Neural progenitor cell (in vitro differentiated cells): Measurements from ENCODE around the gene SUMO3. TPM values are rescaled to one million over a fixed set of nuclear protein-coding genes. Genes with fewer than 3 reads are reported as not detected.

Experiments used
- DNase-seq: peaks from one replicate; pipeline ENCODE4 v3.0.0-alpha.2; 2016; ENCODE audit warnings: low spot score
- H2AFZ ChIP-seq: fragments of 200-600 bp; sonication (generic); replicated peaks from 2 replicates; pipeline ENCODE4 v1.6.1; 2016; ENCODE audit warnings: antibody characterized with exemption
- H3F3A ChIP-seq: fragments of 200-600 bp; sonication (generic); 2 replicates; pipeline ENCODE4 v1.6.1; 2016; ENCODE audit warnings: antibody characterized with exemption, low read depth
- H3K27ac ChIP-seq: fragments of 200-600 bp; sonication (generic); 2 replicates; pipeline ENCODE4 v1.5.1; 2016; ENCODE audit warnings: mild to moderate bottlenecking
- H3K27me3 ChIP-seq: fragments of 200-600 bp; sonication (generic); 2 replicates; pipeline ENCODE4 v1.6.1; 2016; ENCODE audit warnings: mild to moderate bottlenecking, moderate library complexity
- H3K36me3 ChIP-seq: fragments of 200-600 bp; sonication (generic); 2 replicates; pipeline ENCODE4 v1.5.1; 2016
- H3K4me1 ChIP-seq: fragments of 200-600 bp; sonication (generic); 2 replicates; pipeline ENCODE4 v1.6.1; 2016; ENCODE audit warnings: mixed run types
- H3K4me2 ChIP-seq: fragments of 200-600 bp; sonication (generic); 2 replicates; pipeline ENCODE4 v1.6.1; 2016
- H3K4me3 ChIP-seq: fragments of 200-600 bp; sonication (generic); 2 replicates; pipeline ENCODE4 v1.5.1; 2016
- H3K79me2 ChIP-seq: fragments of 200-600 bp; sonication (generic); 2 replicates; pipeline ENCODE4 v1.6.1; 2016; ENCODE audit warnings: low read depth
- H3K9ac ChIP-seq: fragments of 200-600 bp; sonication (generic); 2 replicates; pipeline ENCODE4 v1.6.1; 2016
- H3K9me3 ChIP-seq: fragments of 200-600 bp; sonication (generic); 2 replicates; pipeline ENCODE4 v1.5.1; 2016; ENCODE audit warnings: low read depth
- H4K20me1 ChIP-seq: fragments of 200-600 bp; sonication (generic); 2 replicates; pipeline ENCODE4 v1.6.1; 2016; ENCODE audit warnings: low read depth
- H3K27ac Mint-ChIP-seq: 3 replicates; pipeline ENCODE4 v1.8.0; 2021; ENCODE audit warnings: mixed read lengths
- H3K27me3 Mint-ChIP-seq: 2 replicates; pipeline ENCODE4 v1.8.0; 2022; ENCODE audit warnings: low read depth, mild to moderate bottlenecking, inconsistent platforms, moderate library complexity, mixed read lengths; ENCODE audit not compliant: insufficient read depth
- H3K36me3 Mint-ChIP-seq: 3 replicates; pipeline ENCODE4 v1.8.0; 2021; ENCODE audit warnings: mixed read lengths
- H3K4me1 Mint-ChIP-seq: 3 replicates; pipeline ENCODE4 v1.8.0; 2021; ENCODE audit warnings: mixed read lengths
- H3K4me3 Mint-ChIP-seq: 3 replicates; pipeline ENCODE4 v1.8.0; 2021; ENCODE audit warnings: mild to moderate bottlenecking, moderate library complexity, mixed read lengths
- H3K9me3 Mint-ChIP-seq: 3 replicates; pipeline ENCODE4 v1.8.0; 2020; ENCODE audit warnings: mixed read lengths
- EZH2 ChIP-seq: fragments of 200-600 bp; sonication (generic); IDR thresholded peaks from 2 replicates; pipeline ENCODE4 v1.6.1; 2017; ENCODE audit warnings: antibody characterized with exemption, mild to moderate bottlenecking, moderate library complexity
- EZH2phosphoT487 ChIP-seq: fragments of 200-600 bp; sonication (generic); IDR thresholded peaks from 2 replicates; pipeline ENCODE4 v1.6.1; 2017; ENCODE audit warnings: antibody characterized with exemption
- total RNA-seq: library from RNA; depleted of rRNA; stranded (reverse); fragments of >200 nt; gene quantifications from 2 replicates; pipeline ENCODE4 v1.2.3, GENCODE V29; 2015; ENCODE audit warnings: low replicate concordance
- TF ChIP-seq, protein P1 (sequence below): fragments of 200-600 bp; sonication (generic); IDR thresholded peaks from 2 replicates; pipeline ENCODE4 v1.5.1; 2017; ENCODE audit warnings: antibody characterized with exemption, mild to moderate bottlenecking

The SUMO3 gene
- total RNA-seq, 1 donor from 2014 or later: 135 TPM

- Histone ChIP-seq H3K27ac (no peak overlapping the region), H3K4me1 (no peaks in the 10 kb centered on the region), H3K79me2 (peaks cover 34% of the 10 kb centered on the region), H3K4me2 (no peak overlapping the region), H4K20me1 (peaks cover 54% of the 10 kb centered on the region), H3K4me3 (no peak overlapping the region), H3K9ac (no peak overlapping the region), H3K36me3 (no peaks in the 10 kb centered on the region), H3K9me3 (no peaks in the 10 kb centered on the region), H2AFZ (no peak overlapping the region), H3F3A (no peaks in the 10 kb centered on the region), H3K27me3 (no peaks in the 10 kb centered on the region)
- no peak overlapping the region for H3K27ac Mint-ChIP-seq
- H3K4me3 Mint-ChIP-seq: no peak overlapping the region
- H3K4me1 Mint-ChIP-seq: no peaks in the 10 kb centered on the region
- H3K36me3 Mint-ChIP-seq: peaks cover 32% of the 10 kb centered on the region
- H3K9me3 Mint-ChIP-seq: no peaks in the 10 kb centered on the region
- TF ChIP-seq EZH2 (no peak), EZH2phosphoT487 (no peak)
- TF ChIP-seq, protein P1, sequence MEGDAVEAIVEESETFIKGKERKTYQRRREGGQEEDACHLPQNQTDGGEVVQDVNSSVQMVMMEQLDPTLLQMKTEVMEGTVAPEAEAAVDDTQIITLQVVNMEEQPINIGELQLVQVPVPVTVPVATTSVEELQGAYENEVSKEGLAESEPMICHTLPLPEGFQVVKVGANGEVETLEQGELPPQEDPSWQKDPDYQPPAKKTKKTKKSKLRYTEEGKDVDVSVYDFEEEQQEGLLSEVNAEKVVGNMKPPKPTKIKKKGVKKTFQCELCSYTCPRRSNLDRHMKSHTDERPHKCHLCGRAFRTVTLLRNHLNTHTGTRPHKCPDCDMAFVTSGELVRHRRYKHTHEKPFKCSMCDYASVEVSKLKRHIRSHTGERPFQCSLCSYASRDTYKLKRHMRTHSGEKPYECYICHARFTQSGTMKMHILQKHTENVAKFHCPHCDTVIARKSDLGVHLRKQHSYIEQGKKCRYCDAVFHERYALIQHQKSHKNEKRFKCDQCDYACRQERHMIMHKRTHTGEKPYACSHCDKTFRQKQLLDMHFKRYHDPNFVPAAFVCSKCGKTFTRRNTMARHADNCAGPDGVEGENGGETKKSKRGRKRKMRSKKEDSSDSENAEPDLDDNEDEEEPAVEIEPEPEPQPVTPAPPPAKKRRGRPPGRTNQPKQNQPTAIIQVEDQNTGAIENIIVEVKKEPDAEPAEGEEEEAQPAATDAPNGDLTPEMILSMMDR: no peak
- H3K27me3 Mint-ChIP-seq: no peaks in the 10 kb centered on the region
- DNase-seq: no peak
Measured at GRCh38 chr21:44853601-44854390, 35.9 kb upstream of the SUMO3 start.

- peaks cover 5% of the 10 kb centered on the region for H3K4me1 ChIP-seq
- Mint-ChIP-seq H3K27me3 (no peaks in the 10 kb centered on the region), H3K9me3 (no peaks in the 10 kb centered on the region), H3K4me1 (peaks cover 5% of the 10 kb centered on the region), H3K4me3 (no peak overlapping the region), H3K27ac (no peak overlapping the region), H3K36me3 (peaks cover 25% of the 10 kb centered on the region)
- H3K9ac ChIP-seq: no peak overlapping the region
- no peak overlapping the region for H2AFZ ChIP-seq
- TF ChIP-seq EZH2phosphoT487 (no peak), EZH2 (no peak)
- TF ChIP-seq, protein P1: no peak
- H3K36me3 ChIP-seq: no peaks in the 10 kb centered on the region
- no peak overlapping the region for H3K27ac ChIP-seq
- peaks cover 7% of the 10 kb centered on the region for H3F3A ChIP-seq
- peaks cover 27% of the 10 kb centered on the region for H4K20me1 ChIP-seq
- H3K79me2 ChIP-seq: peaks cover 9% of the 10 kb centered on the region
- no peak overlapping the region for H3K4me3 ChIP-seq
- H3K27me3 ChIP-seq: no peaks in the 10 kb centered on the region
- no peaks in the 10 kb centered on the region for H3K9me3 ChIP-seq
- DNase-seq: no peak
- H3K4me2 ChIP-seq: no peak overlapping the region
Measured at GRCh38 chr21:44850905-44851657, 33.2 kb upstream of the SUMO3 start.

DNA sequence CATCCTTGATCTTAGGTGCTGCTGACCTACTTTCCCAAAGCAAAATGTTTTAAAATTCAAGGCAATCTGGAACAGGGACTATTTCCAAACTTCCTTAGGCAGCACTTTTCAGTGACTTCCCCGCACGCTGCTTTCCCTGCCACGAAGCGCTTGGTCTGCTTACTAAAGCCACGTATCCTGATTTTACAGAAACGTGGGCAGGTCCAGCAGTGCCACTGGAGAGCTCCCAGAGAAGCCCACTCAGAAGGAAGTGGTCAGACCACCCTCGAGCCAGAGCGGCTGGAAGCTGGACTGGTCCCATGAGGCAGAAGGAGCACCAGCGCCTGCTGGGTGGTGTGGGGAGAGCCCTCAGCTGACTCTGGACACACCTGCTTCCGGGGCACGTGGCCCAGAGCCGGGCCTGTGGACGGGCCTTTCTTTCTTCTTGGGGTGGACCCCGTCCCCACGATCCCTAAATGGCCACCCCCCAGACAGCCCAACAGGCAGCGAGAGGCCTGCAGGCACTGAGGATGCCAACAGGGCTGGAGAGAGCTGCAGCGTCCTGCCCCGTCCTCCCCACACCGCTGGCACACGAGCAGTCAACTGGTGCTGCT, 32.4 kb upstream of the SUMO3 start:
- H3K4me1 Mint-ChIP-seq: peaks cover 7% of the 10 kb centered on the region
- Histone ChIP-seq H3K79me2 (peaks cover 8% of the 10 kb centered on the region), H3K27ac (no peak overlapping the region), H2AFZ (no peak overlapping the region), H3K9ac (no peak overlapping the region), H3K4me2 (no peak overlapping the region), H3K4me3 (no peak overlapping the region), H3K4me1 (peaks cover 6% of the 10 kb centered on the region), H3K9me3 (no peaks in the 10 kb centered on the region), H4K20me1 (peaks cover 22% of the 10 kb centered on the region), H3K36me3 (no peaks in the 10 kb centered on the region), H3F3A (peaks cover 13% of the 10 kb centered on the region), H3K27me3 (no peaks in the 10 kb centered on the region)
- no peak overlapping the region for H3K4me3 Mint-ChIP-seq
- no peak overlapping the region for H3K27ac Mint-ChIP-seq
- DNase-seq: no peak
- TF ChIP-seq EZH2phosphoT487 (no peak), EZH2 (no peak)
- TF ChIP-seq, protein P1: no peak
- H3K36me3 Mint-ChIP-seq: peaks cover 22% of the 10 kb centered on the region
- no peaks in the 10 kb centered on the region for H3K27me3 Mint-ChIP-seq
- no peaks in the 10 kb centered on the region for H3K9me3 Mint-ChIP-seq
